HG03196 (cell line): Measurements from ENCODE around the gene SERPINI1.
A peak's percentile ranks its signal among the peaks of the same experiment; 100 is the strongest.

Experiments used
- ATAC-seq: cut with Tn5 transposase; IDR thresholded peaks from one replicate; pipeline ENCODE4 v1.9.1; 2021; ENCODE audit not compliant: unreplicated experiment

Gene SERPINI1, protein sequence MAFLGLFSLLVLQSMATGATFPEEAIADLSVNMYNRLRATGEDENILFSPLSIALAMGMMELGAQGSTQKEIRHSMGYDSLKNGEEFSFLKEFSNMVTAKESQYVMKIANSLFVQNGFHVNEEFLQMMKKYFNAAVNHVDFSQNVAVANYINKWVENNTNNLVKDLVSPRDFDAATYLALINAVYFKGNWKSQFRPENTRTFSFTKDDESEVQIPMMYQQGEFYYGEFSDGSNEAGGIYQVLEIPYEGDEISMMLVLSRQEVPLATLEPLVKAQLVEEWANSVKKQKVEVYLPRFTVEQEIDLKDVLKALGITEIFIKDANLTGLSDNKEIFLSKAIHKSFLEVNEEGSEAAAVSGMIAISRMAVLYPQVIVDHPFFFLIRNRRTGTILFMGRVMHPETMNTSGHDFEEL

DNA sequence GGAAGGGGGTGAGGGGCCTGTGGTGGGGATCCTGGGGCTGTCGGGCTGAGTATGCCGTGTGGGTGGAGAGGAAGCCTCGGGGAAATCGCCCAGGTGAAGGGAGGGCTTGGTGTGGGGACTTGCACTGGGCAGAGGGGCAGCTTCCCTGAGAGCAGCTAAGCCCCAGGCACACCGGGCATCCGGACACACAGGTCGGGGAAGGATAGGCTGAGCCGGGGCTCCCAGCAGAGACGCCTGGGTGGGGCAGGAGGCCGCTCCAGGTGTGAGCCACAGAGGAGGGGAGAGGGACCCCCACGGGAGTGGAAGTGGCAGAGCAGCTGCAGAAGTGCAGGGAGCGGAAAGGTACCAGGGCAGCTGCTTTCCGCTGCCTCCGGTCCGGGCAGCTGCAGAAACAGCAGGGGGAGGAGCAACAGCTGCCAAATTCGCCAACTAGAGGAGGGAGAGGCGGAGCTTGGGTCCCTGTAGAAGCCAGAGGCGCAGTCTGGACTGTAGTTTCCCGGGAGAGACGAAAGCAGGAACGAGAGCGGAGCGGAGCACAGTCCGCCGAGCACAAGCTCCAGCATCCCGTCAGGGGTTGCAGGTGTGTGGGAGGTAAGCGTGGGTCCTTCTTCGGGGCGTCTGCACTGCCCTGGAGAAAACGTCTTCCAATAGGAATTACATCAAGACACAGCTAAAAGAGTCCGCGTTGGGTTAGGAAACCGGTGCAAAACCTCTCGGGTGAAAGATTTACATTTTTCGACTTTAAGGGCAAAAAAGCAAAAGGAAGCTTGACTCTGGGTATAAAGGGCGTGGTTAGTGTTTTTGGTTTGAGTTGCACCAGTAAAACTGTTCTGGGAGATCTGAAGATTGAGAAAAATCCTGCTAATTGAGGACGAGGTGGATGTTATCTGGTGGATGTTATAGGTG, at the start of gene SERPINI1:
SERPINI1 (plus strand) TSS at position 489 of the 906 bp plus-strand sequence. CDS start 53,408 bp downstream, outside the sequence.
- ATAC-seq = peak; percentile 66

DNA sequence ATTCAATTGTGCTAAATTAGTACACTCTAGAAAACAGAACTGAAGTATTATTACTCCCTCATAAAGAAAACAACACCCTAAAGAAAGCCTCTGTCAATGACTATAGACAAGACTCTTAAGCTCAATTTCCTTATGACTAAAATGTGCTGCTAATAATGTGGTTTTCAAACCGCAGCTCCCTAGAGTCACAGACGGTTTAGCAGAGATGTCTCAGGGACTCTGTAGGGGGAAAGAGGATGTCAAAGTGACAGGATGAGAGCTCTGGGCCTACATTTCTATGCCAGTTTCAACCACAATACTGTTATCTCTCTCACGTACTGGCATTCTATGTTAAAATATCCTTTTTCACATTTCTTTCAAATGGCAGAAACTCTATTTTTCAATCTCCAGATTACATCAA, 44.2 kb upstream of the SERPINI1 start:
- ATAC-seq = peak; percentile 100

DNA sequence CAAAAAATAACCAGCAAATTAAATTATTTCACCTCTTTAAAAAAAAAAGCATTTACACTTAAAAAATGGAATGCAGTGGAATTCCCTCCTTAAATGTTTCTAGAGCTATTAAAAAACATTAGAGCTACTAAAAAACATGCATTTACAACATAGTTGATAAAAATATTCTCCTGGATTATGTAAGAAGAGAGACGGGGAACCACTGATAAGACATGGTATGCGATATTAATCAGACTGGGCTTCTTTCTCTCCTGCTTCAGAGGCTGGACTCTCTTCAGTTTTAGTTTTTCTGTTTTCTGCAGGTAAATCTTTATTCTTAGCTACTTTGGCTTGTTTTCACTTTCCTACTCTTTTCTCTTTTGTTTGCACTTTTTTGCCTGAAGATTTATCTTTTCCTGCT, 41.4 kb upstream of the SERPINI1 start:
- no peak for ATAC-seq

DNA sequence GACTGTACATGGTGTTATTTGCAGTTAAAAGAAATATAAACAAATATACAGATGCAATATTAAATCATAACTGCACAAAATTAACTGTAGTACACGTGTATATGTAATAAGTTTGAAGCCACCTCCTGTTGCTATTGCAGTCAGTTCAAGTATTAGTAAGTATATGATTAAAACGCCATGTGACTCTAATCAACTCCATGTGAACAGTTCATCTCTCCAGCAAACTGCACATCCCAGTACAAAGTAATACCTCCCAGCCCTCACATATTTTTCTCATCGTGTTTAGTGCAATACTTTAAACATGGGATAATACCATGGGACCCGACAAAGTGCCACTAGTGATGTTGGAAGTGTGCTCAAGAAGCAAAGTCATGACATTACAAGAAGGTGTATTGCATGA, 35.5 kb upstream of the SERPINI1 start:
- no peak for ATAC-seq

DNA sequence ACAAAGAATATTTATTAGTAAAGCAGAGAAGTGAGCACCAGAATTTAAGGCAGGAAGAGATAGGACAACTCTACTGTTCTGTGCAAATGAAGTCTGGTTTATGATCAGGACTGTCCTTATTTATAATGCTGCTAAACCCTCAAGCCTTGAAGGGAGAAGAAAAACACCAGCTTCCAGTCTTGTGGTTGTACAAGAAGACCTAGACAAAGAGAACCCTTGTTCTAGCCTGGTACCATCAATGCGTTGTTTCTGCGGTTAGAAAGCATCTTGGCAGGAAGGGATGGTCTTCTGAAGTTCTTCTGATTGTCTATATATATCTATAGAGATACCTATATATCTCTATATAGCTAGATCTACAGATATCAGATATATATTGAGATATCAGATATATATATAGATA, 34.6 kb upstream of the SERPINI1 start:
- no peak for ATAC-seq

DNA sequence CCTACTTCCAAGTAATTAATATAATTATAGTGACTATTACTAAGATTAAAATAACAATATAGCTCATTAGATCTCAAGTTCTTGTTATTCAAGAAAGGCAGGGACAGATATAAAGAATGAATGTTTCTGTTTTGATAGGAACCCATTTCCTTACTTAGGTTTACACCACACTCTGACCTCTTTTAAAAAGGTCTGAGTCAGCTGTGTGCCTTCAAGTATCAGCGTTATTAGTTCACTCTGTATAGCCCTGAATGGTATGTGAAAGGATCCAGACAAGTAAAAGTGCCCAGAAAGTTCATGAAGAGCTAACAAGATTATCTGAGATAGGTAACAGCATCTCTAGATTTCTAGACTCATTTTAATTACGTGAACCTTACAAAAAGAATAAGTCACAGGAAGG, 29.7 kb upstream of the SERPINI1 start:
- ATAC-seq = no peak

DNA sequence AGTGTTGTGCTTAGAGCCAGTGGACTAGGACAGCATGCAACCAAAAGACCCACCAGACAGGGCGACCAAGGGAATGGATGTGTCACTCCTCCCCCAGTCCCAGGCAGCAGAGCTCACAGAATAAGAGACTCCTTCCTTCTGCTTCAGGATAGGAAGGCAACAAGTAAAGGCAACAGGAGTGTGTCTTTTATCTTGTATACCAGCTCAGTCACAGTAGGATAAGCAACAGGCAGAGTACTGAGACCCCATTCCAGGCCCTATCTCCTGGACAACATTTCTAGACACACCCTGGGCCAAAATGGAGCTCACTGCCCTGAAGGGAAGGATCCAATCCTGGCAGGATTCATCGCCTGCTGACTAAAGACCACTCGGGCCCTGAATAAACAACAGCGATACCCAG, 25.8 kb upstream of the SERPINI1 start:
- no peak for ATAC-seq

DNA sequence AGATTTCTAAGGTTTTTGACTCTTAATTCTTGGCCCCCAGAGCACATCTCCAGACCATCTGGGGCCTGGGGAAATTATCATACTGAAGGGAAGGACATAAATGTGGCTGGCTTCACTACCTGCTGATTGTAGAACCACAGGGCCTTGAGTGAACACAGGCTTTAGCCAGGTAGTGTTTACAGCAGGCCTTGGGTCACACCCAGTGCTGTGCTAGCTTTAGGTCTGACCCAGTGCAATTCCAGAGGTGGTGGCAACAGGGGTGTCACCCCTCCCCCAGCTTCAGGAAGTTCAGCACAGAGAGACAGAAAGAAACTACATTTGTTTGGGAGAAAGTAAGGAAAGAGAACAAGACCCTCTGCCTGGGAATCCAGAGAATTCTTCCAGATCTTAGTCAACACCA, 25.0 kb upstream of the SERPINI1 start:
- no peak for ATAC-seq

DNA sequence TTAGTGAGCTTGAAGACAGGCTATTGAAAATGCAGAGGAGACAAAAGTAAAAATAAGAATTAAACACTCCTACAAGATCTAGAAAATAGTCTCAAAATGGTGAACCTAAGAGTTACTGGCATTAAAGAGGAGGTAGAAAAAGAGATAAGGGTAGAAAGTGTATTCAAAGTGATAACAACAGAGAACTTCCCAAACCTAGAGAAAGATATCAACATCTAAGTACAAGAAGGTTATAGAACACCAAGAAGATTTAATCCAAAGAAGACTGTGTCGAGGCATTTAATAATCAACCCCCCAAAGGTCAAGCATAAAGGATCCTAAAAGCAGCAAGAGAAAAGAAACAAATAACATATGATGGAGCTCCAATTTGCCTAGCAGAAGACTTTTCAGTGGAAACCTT, 24.1 kb upstream of the SERPINI1 start:
- no peak for ATAC-seq

DNA sequence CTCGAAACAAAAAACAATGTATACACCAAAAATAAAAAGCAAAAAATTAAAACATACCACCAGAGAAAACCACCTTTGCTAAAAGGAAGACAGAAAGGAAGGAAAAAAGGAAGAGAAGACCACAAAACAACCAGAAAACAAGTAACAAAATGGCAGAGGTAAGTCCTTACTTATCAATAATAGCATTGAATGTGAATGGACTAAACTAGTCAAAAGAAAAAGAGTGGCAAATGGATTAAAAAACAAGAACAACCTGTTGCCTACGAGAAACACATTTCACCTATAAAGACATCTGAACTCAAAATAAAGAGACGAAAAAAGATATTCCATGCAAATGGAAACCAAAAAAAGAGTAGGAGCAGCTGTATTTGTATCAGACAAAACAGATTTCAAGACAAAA, 23.1 kb upstream of the SERPINI1 start:
- ATAC-seq = no peak

DNA sequence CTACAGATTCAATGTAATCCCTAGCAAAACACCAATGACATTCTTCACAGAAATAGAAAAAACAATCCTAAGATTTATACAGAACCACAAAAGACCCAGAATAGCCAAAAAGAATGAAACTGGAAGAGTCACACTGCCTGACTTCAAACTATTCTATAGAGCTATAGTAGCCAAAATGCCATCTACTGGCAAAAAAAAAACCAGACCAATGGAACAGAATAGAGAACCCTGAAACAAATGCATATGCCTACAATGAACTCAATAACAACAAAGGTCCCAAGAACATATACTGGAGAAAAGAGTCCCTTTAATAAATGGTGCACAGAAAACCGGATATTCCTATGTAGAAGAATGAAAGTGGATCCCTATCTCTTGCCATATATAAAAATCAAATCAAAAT, 20.6 kb upstream of the SERPINI1 start:
- ATAC-seq = no peak

DNA sequence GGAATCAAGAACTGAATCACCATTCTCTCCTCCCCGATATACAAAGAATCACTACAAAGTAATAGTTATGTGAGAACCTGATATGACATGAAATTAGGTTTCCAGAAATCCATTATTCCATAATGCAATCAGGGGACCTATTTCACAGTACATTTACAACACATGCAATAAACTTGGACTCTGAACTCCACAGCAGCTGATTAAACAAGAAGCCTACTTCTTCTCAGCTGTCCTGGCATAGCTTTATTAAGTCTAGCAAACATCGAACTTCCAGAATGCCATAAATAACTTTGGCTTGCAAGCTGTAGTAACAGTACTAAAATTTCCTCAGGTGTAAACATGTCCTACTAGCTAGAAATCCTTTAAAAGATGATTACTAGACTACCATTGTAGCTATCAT, 18.6 kb upstream of the SERPINI1 start:
- no peak for ATAC-seq

DNA sequence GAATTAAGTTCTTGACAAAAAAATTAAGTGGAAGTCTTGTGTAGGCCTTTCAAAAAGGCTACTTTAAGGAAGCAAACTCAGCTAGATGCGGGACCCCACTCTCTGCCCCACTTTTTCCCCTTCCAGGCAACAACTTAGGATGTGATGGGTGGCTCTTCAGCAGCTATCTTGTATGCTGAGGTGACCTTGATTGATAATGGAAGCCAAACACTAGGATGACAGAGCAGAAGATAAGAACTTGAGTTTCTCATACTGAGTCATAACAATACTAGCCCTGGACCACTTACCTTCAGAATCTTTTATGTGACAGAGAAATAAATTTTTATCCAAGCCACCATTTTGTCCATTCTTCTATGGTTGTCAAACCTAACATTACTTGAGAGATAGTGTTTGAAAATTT, 16.9 kb upstream of the SERPINI1 start:
- no peak for ATAC-seq

DNA sequence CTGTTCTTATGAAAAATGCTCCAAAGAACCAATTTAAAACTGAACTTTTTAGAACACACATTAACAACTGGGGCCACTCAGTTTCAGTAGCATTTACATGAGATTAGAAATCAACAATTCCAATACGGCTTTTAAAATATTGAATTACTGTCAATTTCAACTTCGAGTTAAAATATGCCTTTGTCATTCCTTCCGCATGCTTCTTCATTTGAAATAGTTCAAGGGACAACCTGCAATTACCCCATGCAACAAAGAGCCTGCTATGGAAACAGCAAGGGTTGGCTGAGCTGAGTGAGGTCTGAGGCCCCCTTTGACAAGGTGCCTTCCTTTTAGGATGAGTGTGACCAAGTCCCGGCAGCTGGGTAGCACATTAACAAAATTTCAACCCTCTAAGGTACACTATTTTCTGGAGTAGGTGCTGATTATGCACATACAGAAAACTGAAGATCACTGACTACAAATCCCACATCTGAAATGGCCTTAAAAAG, 12.5 kb upstream of the SERPINI1 start:
- no peak for ATAC-seq

DNA sequence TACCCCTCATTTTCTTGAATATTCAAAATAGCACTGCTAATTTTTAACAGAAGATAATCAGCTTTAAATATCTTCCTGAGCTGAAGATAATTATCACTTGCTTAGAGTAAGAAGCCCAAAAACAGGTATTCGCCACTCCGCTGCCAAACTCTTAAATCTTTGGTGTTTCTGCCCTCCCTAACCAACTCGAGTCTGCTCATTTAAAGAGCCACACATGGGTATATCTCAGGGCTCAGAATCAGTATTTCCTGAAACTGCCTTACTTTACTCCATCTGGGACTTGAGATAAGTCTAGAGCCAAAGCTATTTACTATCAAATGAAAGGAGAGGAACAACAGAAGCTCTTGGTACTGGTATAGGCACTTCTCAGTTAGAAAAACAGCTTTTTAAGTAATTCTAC, 11.6 kb upstream of the SERPINI1 start:
- ATAC-seq = no peak

DNA sequence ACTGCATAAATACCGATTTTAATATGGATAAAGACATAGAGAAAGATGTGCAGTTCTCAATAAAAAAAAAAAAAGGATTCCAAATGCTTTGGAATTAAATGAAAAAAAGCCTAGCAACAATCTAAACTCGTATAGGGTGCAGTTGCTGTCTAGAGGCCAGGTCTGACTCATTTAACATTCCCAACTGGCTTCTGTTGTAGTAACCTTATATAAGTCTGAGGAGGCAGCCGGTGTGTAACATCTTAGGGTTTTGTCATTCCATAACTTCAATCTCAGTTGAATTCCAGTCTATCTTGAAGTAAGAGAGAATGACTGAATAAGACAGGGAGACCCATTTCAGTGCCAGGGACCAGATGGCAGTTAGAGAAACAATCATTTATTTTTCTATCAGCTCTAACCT, 7.3 kb upstream of the SERPINI1 start:
- ATAC-seq = no peak

DNA sequence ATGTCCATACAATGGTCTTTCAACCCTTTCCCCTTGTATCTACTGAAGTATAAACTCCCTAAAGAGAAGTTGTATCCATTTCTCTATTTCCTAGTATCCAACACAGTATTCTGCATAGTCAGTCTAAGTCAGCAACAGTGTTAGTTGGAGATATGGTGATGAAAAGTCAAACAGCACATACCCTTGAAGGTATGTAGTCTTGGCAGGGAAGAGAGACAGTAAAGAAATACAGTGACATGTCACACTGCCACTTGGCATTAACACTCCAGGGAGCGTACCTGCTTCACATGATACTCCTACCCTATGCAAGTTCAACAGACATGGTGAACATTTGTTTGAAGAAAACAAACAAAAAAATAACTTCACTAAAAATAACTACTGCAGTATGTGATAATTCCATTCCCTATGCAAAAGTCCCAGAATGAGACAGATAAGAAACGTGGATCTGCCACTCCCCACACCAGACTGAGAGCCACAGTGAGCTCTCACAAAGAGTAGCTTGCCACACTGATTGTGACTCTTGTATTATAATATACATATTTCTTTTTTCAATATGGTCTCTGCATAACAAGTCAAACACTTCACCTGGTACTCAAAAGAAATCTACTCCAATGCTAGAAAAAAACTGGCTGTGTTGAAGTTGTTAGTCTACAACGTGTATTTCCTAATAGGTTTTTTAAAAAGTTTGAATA, 6.7 kb upstream of the SERPINI1 start:
- no peak for ATAC-seq

DNA sequence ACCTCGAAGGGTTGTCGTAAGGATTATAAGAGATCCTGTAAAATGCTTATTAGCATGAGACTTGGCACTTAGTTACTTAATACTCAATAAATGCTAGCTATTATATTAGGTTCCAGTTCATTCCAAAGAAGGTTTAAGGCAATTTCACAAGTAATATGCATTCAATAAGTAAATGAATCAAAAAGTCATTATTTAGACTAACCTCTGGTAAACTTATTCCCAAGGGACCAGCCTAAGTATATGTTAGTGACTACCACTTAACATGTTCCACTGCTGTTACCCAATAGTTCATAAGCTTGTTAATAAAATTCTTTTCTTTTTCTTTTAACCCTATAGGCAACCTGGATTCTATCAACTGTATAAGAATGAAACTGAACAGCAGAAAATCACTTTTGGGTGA, 5.9 kb upstream of the SERPINI1 start:
- no peak for ATAC-seq

DNA sequence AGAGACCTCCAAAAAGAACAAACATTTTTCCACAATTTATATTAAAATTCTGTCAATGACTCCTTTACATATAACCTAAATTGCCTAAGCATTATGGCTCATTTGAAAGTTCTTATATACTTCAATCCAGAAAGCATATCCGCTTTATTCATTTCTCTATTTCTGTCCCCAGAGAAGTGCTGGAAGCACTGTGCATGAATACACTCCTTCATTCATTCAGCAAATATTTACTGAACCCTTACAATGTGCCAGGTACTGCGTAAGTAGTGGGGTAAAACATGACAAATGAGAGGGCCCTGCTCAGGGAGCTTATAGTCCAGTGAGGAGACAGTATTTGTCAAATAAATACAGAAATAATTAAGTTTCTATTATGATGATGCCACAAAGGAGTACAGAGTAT, 4.1 kb upstream of the SERPINI1 start:
- ATAC-seq = no peak

DNA sequence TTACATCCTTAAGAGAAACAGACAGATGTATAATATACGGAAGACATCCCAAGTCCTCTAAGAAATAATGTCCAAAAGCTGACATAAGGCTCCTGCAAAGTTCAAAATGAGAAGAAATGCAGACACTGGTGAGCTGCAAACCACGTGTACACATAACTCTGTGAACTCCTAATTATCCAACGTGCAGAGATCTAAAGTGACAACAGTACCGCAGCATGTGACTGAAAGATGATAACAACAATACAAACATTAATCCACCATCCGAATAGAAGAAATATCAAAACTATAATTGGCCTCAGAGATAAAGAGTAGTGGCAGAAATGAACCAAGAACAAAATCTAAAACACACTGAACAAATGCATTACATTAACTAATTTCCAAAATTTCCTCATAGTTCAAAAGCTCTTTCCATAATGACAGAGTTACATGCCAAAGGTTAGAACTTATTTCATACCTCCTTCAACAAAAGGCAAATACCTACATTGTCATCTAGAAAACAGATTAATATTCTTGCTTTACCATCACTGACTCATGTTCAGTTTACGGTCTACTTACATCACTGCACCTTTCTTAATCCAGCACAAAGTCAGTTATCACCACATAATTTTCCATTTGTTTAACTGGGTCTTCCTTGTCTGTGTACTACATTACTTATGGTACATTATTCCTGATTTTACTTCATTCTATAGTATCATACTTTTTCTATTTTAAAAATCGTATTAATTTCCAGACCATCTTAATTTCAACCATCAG, 3.0 kb upstream of the SERPINI1 start:
- ATAC-seq = no peak
